Body of pancreas (tissue), 4 donors: Measurements from ENCODE around the gene YIF1A.

Experiments used
- POLR2A ChIP-seq, 3 donors: fragments of 450-650 bp; IDR thresholded peaks; one replicate each; pipeline ENCODE4 v1.6.1; 2016; ENCODE audit warnings: antibody characterized with exemption in 3 of 3, mild to moderate bottlenecking in 2 of 3
- TF ChIP-seq, protein P1 (sequence below), 7 experiments: fragments of 450-650 bp in 4 of 7; fragments of 200-600 bp in 3 of 7; sonication (generic) in 3 of 7; IDR thresholded peaks; one replicate each; pipeline ENCODE4 v1.5.1; 2016 to 2019; ENCODE audit warnings: antibody characterized with exemption in 7 of 7

- TF ChIP-seq, protein P1, sequence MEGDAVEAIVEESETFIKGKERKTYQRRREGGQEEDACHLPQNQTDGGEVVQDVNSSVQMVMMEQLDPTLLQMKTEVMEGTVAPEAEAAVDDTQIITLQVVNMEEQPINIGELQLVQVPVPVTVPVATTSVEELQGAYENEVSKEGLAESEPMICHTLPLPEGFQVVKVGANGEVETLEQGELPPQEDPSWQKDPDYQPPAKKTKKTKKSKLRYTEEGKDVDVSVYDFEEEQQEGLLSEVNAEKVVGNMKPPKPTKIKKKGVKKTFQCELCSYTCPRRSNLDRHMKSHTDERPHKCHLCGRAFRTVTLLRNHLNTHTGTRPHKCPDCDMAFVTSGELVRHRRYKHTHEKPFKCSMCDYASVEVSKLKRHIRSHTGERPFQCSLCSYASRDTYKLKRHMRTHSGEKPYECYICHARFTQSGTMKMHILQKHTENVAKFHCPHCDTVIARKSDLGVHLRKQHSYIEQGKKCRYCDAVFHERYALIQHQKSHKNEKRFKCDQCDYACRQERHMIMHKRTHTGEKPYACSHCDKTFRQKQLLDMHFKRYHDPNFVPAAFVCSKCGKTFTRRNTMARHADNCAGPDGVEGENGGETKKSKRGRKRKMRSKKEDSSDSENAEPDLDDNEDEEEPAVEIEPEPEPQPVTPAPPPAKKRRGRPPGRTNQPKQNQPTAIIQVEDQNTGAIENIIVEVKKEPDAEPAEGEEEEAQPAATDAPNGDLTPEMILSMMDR (IDR thresholded peaks at IDR 0.05): no peak
- no peak for TF ChIP-seq POLR2A (IDR thresholded peaks at IDR 0.05)
Measured at GRCh38 chr11:66317322-66317722, 28.4 kb upstream of the YIF1A start.
